ENCODE results near the gene QSER1. TPM values are rescaled to one million over a fixed set of nuclear protein-coding genes. Genes with fewer than 3 reads are reported as not detected.

The QSER1 gene
- total and polyA plus RNA-seq, 7 donors, result 1.2 to 41.0 (median 24.6) TPM

- H3K27me3 ChIP-seq, result no peaks in the 10 kb centered on the region
- no peak for DNase-seq
- peak overlapping the region; percentile 93 to 99 (median 96) for H3K27ac ChIP-seq
- intact Hi-C loops (cut with DNase I), result loop anchor here (5.0 to 10.0 kb wide), 2 partner anchors 168 to 361 kb away; partner anchors contain the start of gene HIPK3
- H3K9me3 ChIP-seq, result no peaks in the 10 kb centered on the region
- peaks cover 0 to 1% (median 0%) of the 10 kb centered on the region in 4 donors for H3K36me3 ChIP-seq
- peak overlapping the region; percentile 83 to 97 (median 92) for H3K4me3 ChIP-seq
- 3 to 7% methylated on average over 14 of the region's 14 CpGs for WGBS, 2 donors
- H3K4me1 ChIP-seq, result peaks cover 0 to 27% (median 18%) of the 10 kb centered on the region in 4 donors
- TF ChIP-seq CTCF (IDR thresholded peaks at IDR 0.05) (no peak), POLR2AphosphoS5 (IDR thresholded peaks at IDR 0.05) (peak in 3 of 4 donors; percentile 34 to 56 (median 51))
Measured at GRCh38 chr11:32894149-32894827, 1.7 kb downstream of the QSER1 start.

GRCh38 chr11:32894921-32895320 is 2.3 kb downstream of the QSER1 start:
- no peak for TF ChIP-seq EP300 (IDR thresholded peaks at IDR 0.05)
- no peak for TF ChIP-seq POLR2AphosphoS5 (IDR thresholded peaks at IDR 0.05)
- no peak for TF ChIP-seq CTCF (IDR thresholded peaks at IDR 0.05)
- no peak for TF ChIP-seq POLR2A (IDR thresholded peaks at IDR 0.05)
- Histone ChIP-seq H3K4me3 (no peak overlapping the region), H3K9me3 (no peaks in the 10 kb centered on the region), H3K36me3 (peaks cover 0 to 5% (median 0%) of the 10 kb centered on the region in 4 donors), H3K27me3 (no peaks in the 10 kb centered on the region), H3K4me1 (peaks cover 0 to 27% (median 18%) of the 10 kb centered on the region in 4 donors), H3K27ac (peak overlapping the region; percentile 93 to 99 (median 96))
- WGBS, 2 donors, result 81 to 88% methylated on average over 3 of the region's 3 CpGs
- intact Hi-C loops (cut with DNase I), result loop anchor here (5.0 to 10.0 kb wide), 2 partner anchors 167 to 360 kb away; partner anchors contain the start of gene HIPK3
- DNase-seq, result no peak

GRCh38 chr11:32895471-32895870 is 2.9 kb downstream of the QSER1 start:
- no peaks in the 10 kb centered on the region for H3K27me3 ChIP-seq
- H3K9me3 ChIP-seq, result no peaks in the 10 kb centered on the region
- H3K4me3 ChIP-seq, result no peak overlapping the region
- intact Hi-C loops (cut with DNase I), result loop anchor here (10.0 kb wide), 1 partner anchor 359 kb away; the partner anchor contains the start of gene HIPK3
- no peak for TF ChIP-seq CTCF (IDR thresholded peaks at IDR 0.05)
- TF ChIP-seq EP300 (IDR thresholded peaks at IDR 0.05), result no peak
- no peak for TF ChIP-seq POLR2A (IDR thresholded peaks at IDR 0.05)
- no peak for TF ChIP-seq POLR2AphosphoS5 (IDR thresholded peaks at IDR 0.05)
- H3K27ac ChIP-seq, result peak overlapping the region in 1 of 4 donors; percentile 99
- no peak for DNase-seq
- 68 to 85% methylated on average over 1 of the region's 1 CpG for WGBS, 2 donors
- peaks cover 0 to 27% (median 18%) of the 10 kb centered on the region in 4 donors for H3K4me1 ChIP-seq
- H3K36me3 ChIP-seq, result peaks cover 0 to 5% (median 0%) of the 10 kb centered on the region in 4 donors

- 92 to 96% methylated on average over 1 of the region's 1 CpG for WGBS, 2 donors
- DNase-seq, result no peak
- Histone ChIP-seq H3K9me3 (no peaks in the 10 kb centered on the region), H3K36me3 (peaks cover 0 to 5% (median 0%) of the 10 kb centered on the region in 4 donors), H3K4me3 (no peak overlapping the region), H3K4me1 (peaks cover 0 to 18% (median 11%) of the 10 kb centered on the region in 4 donors), H3K27ac (no peak overlapping the region), H3K27me3 (no peaks in the 10 kb centered on the region)
- intact Hi-C loops (cut with DNase I), result loop anchor here (10.0 kb wide), 1 partner anchor 358 kb away; the partner anchor contains the start of gene HIPK3
- TF ChIP-seq POLR2A (IDR thresholded peaks at IDR 0.05) (no peak), CTCF (IDR thresholded peaks at IDR 0.05) (no peak), POLR2AphosphoS5 (IDR thresholded peaks at IDR 0.05) (no peak), EP300 (IDR thresholded peaks at IDR 0.05) (no peak)
Measured at GRCh38 chr11:32897103-32897502, 4.5 kb downstream of the QSER1 start.

Measured in sigmoid colon (tissue), 7 donors.